Effector memory CD4-positive, alpha-beta T cell (primary cell): ENCODE measurements around the gene SLC35A3.

Experiments used
- DNase-seq, 3 donors: peaks; one replicate each; pipeline ENCODE4 v3.0.0-alpha.2; 2020
- H3K27ac ChIP-seq: 2 replicates; pipeline ENCODE4 v1.7.0; 2013; ENCODE audit warnings: mild to moderate bottlenecking, low read length, moderate library complexity; ENCODE audit not compliant: insufficient read depth, poor library complexity, severe bottlenecking
- H3K27me3 ChIP-seq: replicated peaks from 2 replicates; pipeline ENCODE4 v1.7.0; 2013; ENCODE audit warnings: mild to moderate bottlenecking, low read length; ENCODE audit not compliant: insufficient read depth, control insufficient read depth, poor library complexity, severe bottlenecking
- H3K36me3 ChIP-seq: 2 replicates; pipeline ENCODE4 v1.7.0; 2013; ENCODE audit warnings: mild to moderate bottlenecking, low read length, moderate library complexity; ENCODE audit not compliant: control insufficient read depth, insufficient read depth
- H3K4me1 ChIP-seq: 2 replicates; pipeline ENCODE4 v1.7.0; 2013; ENCODE audit warnings: low read length, mild to moderate bottlenecking; ENCODE audit not compliant: control insufficient read depth, insufficient read depth, poor library complexity, severe bottlenecking
- H3K4me3 ChIP-seq: 2 replicates; pipeline ENCODE4 v1.7.0; 2013; ENCODE audit warnings: low read length, low read depth, mild to moderate bottlenecking; ENCODE audit not compliant: insufficient read depth, poor library complexity, severe bottlenecking
- H3K9me3 ChIP-seq: 2 replicates; pipeline ENCODE4 v1.7.0; 2013; ENCODE audit warnings: mild to moderate bottlenecking, low read length, moderate library complexity; ENCODE audit not compliant: control insufficient read depth

SLC35A3 gene

GRCh38 chr1:100023482-100023881 lies 53.7 kb downstream of the SLC35A3 start:
- no peak for DNase-seq
- H3K4me1 ChIP-seq: no peaks in the 10 kb centered on the region

DNA sequence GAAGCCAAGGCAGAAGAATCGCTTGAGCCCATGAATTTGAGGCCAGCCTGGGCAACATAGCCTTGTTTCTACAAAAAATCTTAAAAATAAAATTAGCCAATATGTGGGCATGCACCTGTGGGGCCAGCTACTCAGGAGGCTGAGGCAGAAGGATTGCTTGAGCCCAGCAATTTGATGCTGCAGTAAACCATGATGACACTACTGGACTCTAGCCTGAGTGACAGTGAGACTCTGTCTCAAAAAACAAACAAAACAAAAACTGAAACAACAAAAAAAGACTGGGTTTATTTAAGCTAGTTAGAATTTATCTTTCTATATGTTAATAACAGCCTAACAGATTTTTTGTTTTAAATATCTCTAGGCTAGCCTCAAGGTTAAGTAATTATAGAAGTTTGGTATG lies 57.4 kb downstream of the SLC35A3 start:
- Histone ChIP-seq H3K36me3 (no peaks in the 10 kb centered on the region), H3K4me1 (no peaks in the 10 kb centered on the region), H3K4me3 (no peak overlapping the region), H3K27ac (no peak overlapping the region), H3K27me3 (no peaks in the 10 kb centered on the region), H3K9me3 (no peaks in the 10 kb centered on the region)
- no peak for DNase-seq

More at GRCh38 chr1:100023482-100023881, 53.7 kb downstream of the SLC35A3 start:
- Histone ChIP-seq H3K27me3 (no peaks in the 10 kb centered on the region), H3K27ac (no peak overlapping the region), H3K4me3 (no peak overlapping the region), H3K9me3 (no peaks in the 10 kb centered on the region), H3K36me3 (peaks cover 3% of the 10 kb centered on the region)

DNA sequence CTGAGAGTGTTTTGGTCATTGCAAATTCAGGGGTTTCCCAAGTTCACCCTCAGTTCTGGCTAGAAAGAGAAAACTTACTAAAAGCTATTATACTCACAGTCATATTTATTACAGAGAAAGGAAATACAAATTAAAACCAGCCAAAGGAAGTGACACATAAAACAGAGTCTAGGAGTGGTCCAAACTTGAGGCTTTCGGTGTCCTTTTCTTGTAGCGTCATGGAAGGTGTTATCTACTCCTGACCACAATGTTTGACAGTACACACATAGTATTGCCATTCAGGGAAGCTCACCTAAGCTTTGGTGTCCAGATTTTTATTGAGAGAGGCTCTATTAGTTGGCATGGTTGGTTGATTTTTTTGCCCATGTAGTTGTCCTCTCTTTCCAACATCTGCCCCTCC lies 59.0 kb downstream of the SLC35A3 start:
- H3K4me3 ChIP-seq: no peak overlapping the region
- no peak for DNase-seq
- H3K36me3 ChIP-seq: no peaks in the 10 kb centered on the region
- no peaks in the 10 kb centered on the region for H3K4me1 ChIP-seq
- no peaks in the 10 kb centered on the region for H3K9me3 ChIP-seq
- no peaks in the 10 kb centered on the region for H3K27me3 ChIP-seq
- H3K27ac ChIP-seq: no peak overlapping the region

DNA sequence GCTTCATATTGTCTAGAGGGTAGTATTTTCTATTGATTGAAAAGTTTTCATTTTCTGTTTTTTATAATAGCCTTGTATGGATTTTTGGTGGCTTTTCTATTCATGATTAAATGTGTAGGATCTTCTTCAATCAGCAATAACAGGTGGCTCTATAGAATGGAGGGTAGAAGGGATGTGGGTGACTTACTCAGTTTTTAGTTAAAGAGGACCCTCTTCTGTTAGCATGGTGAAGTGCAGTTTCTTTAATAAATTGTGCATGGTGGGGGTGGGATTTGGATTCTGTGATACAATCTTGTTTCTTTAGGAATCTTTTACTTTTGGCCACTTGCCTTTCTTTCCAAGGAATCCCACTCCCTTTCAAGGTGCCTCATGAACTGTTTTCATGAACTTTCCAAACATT lies 64.7 kb downstream of the SLC35A3 start:
- H3K4me3 ChIP-seq: no peak overlapping the region
- H3K9me3 ChIP-seq: no peaks in the 10 kb centered on the region
- DNase-seq: no peak

GRCh38 chr1:100035214-100035613 lies 65.4 kb downstream of the SLC35A3 start:
- H3K9me3 ChIP-seq: no peaks in the 10 kb centered on the region
- H3K4me3 ChIP-seq: no peak overlapping the region
- H3K27ac ChIP-seq: no peak overlapping the region
- H3K27me3 ChIP-seq: no peaks in the 10 kb centered on the region
- H3K4me1 ChIP-seq: peaks cover 15% of the 10 kb centered on the region
- no peaks in the 10 kb centered on the region for H3K36me3 ChIP-seq
- no peak for DNase-seq

More for the DNA sequence above, 64.7 kb downstream of the SLC35A3 start:
- peaks cover 10% of the 10 kb centered on the region for H3K4me1 ChIP-seq
- no peaks in the 10 kb centered on the region for H3K27me3 ChIP-seq
- H3K36me3 ChIP-seq: no peaks in the 10 kb centered on the region
- H3K27ac ChIP-seq: no peak overlapping the region

DNA sequence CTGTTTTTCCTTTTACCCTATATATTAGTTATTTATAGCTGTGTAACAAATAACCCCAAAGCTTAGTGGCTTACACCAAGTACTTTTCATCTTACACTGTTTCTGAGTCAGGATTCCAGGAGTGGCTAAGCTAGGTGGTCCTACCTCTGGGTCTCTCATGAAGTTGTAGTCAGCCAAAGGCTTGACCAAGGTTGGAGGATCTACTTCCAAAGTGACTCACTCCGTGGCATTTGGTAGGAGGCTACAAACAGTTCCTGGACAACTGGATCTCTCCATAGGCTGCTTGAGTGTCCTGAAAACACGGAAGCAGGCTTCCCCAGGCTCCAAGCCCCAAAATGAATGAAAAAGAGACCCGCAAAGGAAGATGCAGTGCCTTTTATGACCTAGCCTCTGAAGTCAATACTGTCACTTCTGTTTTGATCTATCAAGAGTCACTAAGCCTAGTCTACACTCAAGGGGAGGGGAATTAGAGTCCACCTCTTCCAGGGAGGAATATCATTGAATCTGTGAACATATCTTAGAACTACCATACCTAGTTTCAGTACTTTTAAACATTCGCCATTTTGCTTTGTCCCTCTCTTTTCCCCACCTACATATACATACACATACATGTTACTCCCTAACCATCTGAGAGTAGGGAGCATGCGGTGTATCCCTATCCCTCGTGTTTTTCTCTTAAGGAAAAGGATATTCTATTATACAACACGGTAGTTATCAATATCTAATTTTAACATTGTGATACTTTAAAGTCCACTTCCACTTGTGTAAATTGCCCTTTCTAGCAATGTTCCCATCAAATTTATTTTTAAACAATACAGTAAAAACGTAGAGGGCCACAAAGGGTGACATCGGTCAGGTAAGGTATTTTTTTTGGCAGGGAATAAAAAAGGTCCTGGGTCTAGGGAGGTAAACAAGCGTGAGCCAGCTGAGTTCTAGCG lies 67.2 kb downstream of the SLC35A3 start:
- Histone ChIP-seq H3K27ac (peak overlapping the region; percentile 97), H3K36me3 (no peaks in the 10 kb centered on the region), H3K4me1 (peaks cover 15% of the 10 kb centered on the region), H3K4me3 (peak overlapping the region; percentile 92), H3K9me3 (no peaks in the 10 kb centered on the region), H3K27me3 (no peaks in the 10 kb centered on the region)
- no peak for DNase-seq

GRCh38 chr1:100037656-100037926 lies 67.8 kb downstream of the SLC35A3 start:
- Histone ChIP-seq H3K4me1 (peaks cover 15% of the 10 kb centered on the region), H3K27me3 (no peaks in the 10 kb centered on the region), H3K27ac (peak overlapping the region; percentile 97), H3K9me3 (no peaks in the 10 kb centered on the region), H3K36me3 (no peaks in the 10 kb centered on the region), H3K4me3 (peak overlapping the region; percentile 92)
- DNase-seq: no peak

DNA sequence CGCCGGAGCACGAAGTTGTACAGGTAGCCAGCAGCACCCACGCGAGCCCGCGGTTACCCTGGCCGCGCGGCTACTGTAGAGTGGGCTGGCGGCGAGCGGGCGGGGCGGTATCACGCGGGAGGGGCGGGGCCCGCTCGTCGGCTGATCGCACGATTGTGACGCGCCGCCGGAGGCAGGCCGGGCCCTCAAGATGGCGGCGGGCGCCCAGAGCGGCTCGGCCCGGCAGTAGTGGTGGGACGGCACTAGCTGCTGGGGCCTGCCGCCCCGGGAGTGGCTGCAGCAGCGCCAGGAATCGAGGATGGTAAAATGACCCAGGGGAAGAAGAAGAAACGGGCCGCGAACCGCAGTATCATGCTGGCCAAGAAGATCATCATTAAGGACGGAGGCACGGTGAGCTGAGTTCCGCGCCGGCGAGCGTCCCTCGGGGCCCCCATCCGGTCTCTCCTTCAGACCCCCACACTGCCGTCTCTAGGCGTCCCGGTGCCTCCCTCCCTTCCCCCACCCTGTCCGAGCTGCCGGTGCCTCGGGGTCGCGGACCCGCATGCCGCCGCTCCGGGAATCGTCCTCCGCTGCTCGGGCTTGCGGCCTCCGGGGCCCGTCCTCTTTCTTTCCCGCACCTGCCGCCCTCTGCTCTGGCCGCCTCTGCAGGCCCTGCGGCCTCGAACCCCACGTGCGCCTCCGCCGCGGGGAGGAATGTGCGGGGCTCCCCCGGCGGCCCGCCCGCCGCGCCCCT lies 68.3 kb downstream of the SLC35A3 start:
- no peaks in the 10 kb centered on the region for H3K27me3 ChIP-seq
- peak; percentile 82 to 85 (median 83) for DNase-seq
- no peaks in the 10 kb centered on the region for H3K36me3 ChIP-seq
- H3K9me3 ChIP-seq: no peaks in the 10 kb centered on the region
- peak overlapping the region; percentile 92 for H3K4me3 ChIP-seq
- peak overlapping the region; percentile 97 for H3K27ac ChIP-seq
- H3K4me1 ChIP-seq: peaks cover 15% of the 10 kb centered on the region

DNA sequence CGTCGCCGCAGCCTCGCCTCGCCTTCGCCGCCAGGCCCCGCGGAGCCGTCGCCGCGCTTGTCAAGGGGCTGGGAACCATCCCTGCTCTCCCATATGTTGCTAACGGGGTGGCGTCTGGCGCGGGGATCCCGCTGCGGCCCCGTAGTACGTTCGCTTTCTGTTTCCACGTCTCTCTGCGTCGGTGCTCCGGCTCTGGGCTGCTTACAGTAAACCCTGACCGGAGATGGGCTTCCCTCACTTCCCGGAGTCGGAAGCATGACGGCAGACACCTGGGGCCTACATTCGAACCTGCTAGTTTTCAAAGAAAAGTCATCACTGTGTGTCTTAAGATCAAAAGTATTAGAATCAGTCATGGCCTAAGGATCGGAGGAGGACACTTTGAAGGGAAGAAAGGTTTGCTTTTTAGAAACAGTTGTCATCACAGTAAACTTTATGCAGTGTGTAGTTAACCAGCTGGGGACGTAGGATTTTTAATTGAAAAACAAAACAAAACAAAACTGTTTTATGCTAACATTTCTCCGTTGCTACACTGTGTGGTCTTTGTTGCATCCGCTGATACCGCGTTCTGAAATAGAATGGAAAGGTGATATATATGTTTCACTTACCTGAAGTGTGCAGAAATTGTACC lies 69.0 kb downstream of the SLC35A3 start:
- peaks cover 15% of the 10 kb centered on the region for H3K4me1 ChIP-seq

DNA sequence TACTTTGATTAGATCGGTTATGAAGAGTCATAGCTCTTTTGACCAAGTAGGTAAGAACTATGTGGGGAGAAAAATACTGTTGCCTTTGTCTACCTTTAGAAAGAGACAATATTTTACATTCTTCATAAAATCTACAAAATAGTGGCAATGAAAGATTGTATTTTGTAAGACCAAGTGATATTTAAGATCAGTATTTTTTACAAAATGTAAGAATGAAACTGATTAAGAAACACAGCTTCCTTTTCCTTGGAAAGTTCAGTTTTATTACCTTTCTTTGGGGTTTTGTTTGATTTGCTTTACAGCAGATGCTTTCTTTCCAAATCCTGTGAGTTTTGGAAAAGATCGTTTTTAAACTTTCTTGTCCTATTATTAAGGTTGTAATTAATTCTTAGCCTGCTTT lies 69.8 kb downstream of the SLC35A3 start:
- peak overlapping the region; percentile 97 for H3K27ac ChIP-seq
- no peaks in the 10 kb centered on the region for H3K27me3 ChIP-seq
- peaks cover 15% of the 10 kb centered on the region for H3K4me1 ChIP-seq
- H3K9me3 ChIP-seq: no peaks in the 10 kb centered on the region
- H3K36me3 ChIP-seq: no peaks in the 10 kb centered on the region
- no peak for DNase-seq
- peak overlapping the region; percentile 92 for H3K4me3 ChIP-seq

More for the DNA sequence above, 69.0 kb downstream of the SLC35A3 start:
- no peaks in the 10 kb centered on the region for H3K27me3 ChIP-seq
- peak overlapping the region; percentile 97 for H3K27ac ChIP-seq
- H3K9me3 ChIP-seq: no peaks in the 10 kb centered on the region
- H3K36me3 ChIP-seq: no peaks in the 10 kb centered on the region
- H3K4me3 ChIP-seq: peak overlapping the region; percentile 92
- DNase-seq: peak; percentile 57 to 65 (median 63)
